GM20431 (cell line): ENCODE results near the gene TOLLIP.

ENCODE experiments used
- in situ Hi-C: fragments of 300-500 bp; cut with MseI, MboI; formaldehyde crosslinking; loops from one replicate; pipeline ENCODE4 v1.15.0; 2020; ENCODE audit warnings: low sequenced_read_pairs; ENCODE audit not compliant: unreplicated experiment

Gene TOLLIP

DNA sequence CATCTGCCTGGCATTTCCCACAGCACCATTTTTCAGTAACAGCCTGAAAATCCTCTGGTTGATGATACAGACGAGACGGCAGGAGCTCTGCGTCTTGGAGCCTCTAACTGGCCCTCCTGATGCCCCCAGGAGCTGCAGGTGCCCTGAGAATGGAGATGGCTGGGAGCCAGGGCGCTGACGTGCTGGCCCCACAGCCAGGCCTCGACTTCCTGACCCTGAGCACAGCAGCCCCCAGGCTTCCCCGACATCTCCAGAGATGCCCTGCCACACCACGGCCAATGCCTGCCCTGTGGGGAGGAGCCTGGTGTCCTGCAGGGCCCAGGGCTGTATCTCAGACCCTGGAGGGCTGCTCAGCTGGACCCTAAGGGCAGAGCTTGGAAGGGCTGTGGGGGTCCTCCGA lies 21.5 kb downstream of the TOLLIP start:
- in situ Hi-C loops = no loop called here

DNA sequence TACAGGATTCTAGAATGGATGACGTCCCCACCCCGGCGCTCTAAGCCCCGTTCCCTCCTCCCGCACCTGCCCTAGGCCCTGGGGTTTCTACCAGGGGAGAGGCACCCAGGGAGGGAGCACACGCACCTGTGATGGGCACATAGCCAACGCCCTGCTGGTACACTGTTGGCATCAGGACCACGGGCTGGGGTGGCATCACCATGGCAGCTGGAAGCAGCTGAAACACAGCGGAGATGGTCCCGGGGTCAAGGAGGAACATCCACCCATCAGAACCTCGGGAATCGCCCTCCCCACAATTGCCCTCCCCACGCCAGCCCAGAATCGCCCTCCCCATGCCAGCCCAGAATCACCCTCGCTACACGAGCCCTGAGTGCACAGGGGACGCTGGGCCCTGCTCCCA lies 23.6 kb downstream of the TOLLIP start:
- in situ Hi-C loops = no loop called here

DNA sequence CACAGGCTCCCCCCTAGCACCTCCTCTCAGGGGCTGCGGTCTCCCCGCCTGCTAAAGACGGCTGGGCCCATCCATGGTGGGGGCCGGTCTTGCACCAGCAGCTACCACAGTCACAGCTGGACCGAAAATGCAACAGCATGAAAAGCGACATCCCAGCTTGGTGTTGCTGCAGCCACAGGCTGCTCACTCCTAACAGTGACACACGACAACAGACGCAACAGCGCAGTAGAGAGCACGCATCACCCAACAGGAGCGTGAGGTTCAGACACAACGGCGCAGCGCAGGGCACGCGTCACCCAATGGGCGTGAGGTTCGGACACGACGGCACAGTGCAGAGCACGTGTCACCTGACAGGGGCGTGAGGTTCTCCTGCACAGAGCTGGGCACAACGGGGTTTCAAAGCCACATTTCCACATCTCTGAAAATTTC lies 24.1 kb downstream of the TOLLIP start:
- in situ Hi-C loops = no loop called here

DNA sequence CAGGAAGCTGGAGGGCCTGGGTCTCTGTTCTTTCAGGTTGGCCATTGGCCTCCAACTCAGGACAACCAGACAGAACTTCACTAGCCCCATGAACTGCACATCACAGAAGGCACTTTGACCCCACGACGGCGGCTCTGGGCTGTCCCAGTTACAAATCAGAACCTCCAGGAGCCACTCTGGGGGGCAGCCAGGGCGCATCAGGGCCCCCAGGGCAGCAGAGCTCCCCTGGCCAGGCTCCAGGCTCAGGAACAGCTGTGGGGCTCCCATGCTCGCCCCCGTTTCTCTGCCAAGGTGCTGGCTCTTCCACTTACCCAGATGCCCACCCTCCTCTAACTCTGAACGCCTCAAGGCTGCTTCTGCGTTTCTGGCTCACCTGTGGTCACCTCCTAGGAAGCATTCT lies 25.5 kb downstream of the TOLLIP start:
- in situ Hi-C loops = no loop called here

DNA sequence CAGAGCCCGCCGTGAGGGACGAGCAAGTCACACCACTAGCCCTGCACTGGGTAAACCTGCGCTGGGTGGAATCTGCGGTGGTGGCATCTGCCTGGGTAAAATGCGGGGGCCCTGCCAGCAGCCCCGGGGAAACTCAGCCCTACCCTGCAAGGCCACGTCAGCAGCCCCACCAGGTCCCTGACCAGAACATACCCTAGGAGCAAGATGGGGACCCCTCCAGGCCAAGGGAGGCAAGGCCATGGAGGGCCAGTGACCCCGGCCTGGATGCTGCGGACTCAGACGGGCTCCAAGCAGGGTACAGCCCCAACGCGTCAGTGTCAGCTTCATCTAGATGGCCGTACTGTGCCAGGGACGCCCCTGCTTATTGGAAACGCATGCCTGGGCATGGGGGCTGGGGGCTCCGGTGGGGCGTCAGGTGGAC lies 26.3 kb downstream of the TOLLIP start:
- in situ Hi-C loops = no loop called here

DNA sequence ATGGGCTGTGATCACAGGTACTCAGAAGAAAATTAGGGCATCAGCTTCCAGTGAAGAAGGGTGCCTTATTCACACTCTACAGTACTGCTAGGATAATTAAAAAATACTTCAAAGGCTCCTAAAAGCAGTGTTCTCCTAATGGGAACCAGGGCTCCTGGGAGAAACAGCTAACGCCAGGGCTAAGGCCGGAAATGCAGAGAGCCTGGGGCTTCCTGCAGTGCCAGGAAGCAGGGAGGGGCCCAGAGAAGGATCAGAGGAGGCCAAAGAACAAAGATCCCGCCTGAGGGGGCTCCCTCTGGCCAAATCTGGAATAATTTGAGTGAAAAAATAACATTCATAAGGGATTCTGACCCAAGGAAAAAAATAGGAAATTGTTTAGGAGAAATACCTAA lies 27.5 kb downstream of the TOLLIP start:
- in situ Hi-C loops = no loop called here

DNA sequence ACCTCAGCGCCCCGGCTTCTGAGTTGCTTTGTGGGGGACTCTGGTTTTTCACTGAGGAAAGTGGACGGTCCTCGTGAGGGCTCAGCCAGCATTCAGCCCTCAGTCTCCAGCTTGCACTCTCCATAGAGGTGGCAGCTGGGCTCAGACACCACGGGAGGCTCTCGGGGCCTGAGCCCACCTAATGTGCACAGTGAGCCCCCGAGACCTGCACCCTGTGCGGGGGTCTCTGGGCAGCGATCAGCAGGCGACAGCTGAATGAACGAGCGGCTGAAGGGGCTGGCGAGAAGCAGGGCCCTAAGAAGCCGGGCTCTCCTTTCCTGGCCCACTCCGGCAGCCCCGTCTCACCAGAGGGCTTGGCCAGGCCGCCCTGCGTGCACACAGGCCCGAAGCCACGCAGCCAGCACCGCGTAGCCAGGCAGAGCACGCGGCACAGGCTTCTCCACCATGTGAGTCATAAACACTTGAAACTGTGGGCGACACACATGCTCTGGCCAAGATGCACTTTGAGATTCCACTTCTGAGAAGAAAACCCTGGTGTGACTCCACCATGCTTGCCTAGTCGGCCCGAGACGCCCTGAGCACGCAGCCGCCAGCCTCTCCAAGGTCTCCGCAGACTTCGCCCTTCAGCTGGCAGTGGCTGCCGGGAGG lies 28.0 kb downstream of the TOLLIP start:
- in situ Hi-C loops = no loop called here

DNA sequence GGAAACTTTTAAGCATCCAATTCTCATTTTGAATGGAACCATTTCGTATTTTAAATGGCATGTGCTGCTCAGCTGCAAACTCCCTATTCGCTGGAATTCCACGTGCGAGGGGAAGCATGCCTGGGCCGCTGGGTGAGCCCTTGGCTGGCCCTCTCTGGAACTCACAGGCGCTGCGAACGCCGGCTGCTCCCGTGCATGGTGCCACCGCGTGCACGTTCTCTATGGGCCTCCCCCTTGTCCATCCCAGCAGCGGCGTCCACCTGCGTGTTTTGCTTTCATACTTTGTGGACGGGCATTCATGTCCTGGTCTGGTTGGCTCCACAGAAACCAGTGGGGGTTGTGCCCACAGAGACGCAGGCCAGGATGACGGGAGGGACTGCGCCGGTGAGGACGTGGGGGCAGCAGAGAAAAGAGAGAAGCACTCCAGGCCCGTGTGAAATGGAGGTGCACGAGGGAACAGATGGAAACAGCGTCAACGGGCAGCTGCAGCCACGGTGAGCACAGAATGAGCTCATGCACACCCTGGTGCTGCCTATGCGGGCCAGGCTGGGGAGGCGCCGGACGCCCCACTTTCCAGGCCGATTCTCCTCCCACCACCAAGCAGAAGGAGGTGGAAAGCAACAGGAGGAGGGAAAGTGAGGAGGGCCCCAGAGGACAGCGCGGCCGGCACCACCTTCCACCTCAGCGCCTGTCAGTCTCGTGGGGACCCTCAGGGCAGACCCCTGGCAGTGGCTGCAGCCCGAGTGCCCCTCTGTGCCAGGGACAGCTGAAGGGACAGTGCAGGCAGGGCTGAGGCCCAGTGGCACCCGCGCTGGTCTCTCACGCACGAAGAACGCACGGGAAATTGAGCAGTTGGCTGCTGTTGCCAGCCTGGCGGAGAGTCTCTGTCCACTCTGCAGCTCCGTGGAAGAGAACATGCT lies 29.1 kb downstream of the TOLLIP start:
- in situ Hi-C loops = no loop called here

DNA sequence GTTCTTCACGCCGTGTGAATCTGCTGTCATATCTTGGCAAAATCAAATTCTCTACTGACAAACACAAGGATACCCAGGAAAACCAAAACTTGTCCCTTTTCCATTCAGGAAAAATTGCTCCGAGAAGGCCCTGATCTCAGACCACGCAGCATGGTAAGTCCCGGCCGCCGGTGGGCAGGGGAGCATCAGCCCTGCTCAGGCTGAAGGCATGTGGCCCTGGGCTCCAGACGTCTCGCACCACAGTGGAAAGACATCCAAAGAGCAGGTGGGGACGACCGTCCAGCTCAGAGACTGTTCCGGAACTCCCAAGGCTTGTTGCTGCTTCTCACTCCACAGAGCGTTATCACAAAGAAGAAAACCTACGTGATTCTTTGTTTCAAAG lies 29.8 kb downstream of the TOLLIP start:
- in situ Hi-C loops = no loop called here

DNA sequence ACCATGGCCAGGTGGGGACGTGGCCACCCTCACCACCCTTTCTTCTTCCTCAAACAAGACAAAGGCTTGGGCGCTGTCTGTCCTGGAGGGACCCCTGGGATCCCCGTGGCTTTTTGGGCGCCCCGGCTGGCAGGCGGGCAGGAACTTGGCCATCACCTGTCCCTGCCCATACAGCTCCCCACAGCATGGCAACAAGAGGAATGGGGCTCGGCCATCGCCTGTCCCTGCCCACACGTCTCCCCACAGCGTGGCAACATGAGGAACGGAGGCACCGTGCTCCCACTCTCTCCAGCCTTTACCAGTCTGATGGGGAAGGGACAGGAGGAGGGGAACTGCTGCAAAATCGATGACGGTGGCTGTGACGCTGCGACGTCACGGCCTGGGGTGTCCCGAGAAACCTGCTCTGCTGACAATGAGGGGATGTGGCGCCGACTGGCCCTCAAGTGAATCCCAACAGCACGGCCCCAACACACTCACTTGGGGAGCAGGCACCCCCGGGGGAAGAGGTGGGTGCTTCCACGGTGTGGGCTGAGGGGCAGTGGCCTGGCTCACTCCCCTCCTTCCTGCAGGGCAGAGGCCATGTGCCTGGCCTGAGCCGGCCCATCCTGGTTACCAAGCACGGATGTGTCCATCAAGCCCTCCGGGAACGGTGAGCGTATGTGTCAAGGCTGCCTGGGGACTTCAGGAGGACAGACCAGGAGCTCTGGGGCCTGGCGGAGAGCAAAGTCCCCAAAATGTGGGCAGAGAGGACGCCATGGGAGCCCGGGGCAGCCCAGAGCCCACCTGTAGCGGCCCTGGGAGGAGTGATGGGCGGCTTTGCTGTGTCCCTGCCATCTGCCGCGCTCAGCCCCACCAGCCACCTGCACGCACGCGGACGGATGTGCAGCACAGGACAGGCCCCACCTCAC lies 30.4 kb downstream of the TOLLIP start:
- in situ Hi-C loops = no loop called here

DNA sequence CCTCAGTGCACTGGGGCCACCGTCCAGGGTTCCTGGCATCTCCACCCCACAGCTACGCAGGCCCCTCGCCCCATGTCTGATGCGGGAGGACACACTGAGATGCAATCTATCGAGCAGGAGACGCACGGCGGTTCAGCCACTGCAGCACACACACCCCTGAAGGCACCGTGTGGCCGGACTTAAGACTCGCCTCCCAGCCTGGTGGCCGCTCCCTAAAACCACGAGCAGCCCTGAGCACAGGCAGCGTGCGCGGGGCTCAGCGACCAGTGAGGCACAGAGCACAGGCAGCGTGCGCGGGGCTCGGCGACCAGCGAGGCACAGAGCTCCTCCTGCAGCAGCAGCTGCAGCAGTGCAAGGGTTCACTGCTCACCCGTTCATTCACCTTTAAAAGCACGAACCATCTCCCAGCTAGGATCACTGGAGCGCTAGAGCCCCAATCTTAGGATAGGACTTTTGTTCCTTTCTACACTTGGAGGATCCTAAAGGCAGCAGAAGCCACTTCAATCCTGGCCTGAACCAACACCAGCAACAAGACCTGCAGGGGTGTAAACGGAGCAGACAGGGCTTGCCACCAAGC lies 31.4 kb downstream of the TOLLIP start:
- in situ Hi-C loops = no loop called here

DNA sequence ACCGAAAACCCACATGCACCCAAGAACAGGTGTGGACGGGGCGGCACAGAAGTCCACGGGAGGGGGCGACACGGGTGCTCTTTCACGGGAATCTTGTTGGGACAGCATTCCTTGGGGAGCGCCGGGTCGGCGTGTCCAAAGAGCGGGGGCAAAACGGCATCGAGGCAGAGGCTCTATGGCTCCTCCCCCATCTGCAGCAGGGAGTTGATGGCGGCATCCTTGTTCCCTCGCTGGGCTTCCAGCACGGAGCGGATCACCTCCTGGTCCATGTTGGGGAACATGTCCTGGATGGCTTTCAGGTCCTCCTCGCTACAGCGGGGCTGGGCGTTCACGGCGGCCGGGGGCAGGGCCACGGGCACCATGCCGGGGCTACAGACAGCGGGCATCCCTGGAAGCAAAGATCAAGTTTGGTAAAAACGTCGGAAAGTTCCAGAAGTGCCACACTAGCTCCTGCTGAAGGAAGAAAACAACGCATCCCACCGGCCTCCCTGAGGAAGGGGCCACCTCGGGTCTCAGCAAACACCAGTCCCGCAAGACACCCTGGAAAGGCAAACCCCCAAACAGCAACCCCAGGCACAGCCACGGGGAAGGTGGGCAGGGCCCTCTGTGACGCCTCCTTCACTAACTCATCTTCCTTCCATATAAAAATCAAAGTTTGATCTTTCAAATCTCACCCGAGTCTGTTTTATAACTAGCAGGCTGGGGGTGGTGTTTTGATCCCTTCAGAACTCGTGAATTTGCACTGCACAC lies 32.4 kb downstream of the TOLLIP start:
- in situ Hi-C loops = no loop called here

DNA sequence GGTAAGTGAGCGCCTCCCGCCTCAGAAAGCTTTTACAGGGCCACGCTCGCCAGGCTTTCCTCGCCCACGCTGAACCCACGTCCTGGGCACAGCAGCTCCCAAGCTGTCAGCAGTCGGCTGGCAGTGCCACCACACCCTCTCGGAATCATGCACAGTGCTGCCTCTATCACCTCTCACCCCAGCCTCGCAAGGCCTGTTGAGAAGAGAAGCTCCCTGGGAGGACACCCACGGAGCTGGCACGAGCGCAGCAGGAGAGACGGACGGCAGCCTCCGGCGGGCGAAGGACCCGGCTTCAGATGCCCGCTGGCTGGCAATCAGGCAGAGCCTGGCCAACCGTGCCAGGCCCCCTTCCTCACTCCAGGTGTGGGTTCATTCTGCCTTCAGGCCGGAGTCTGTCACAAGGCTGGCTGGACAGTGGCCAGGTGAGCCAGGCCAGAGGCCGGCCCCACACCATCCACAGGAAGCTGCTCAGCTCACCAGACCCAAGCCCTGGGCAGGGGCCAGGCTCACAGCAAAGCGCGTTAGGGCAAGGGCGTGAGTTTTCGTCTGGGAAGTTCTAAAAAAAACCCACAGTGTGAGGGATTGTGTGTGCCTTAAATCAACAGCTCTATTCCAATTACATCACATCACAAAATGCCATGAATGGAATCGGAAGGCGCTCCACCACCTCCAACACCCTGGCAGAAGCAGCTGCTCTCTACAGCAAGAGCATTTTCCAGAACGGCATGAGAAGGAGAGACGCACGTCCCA lies 33.2 kb downstream of the TOLLIP start:
- in situ Hi-C loops = no loop called here

DNA sequence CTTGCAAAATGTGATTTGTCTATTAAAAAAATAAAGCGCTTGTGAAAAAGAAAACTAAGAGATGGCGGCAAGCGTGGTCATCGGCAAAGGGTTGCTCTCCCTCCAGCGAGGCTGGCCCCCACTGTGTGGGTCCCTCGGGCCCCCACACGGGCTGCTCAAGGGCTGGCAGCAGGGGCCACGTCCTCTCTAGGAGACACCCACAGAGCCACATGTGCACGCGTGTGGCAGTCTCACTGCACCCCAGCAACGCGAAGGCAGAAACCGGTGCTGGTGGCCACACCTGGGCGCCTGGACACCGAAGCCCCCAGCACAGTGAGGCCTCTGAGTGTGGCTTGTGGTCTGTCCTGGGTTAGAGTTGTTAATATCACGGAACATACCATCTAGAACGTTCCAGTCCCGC lies 34.4 kb downstream of the TOLLIP start:
- in situ Hi-C loops = no loop called here

DNA sequence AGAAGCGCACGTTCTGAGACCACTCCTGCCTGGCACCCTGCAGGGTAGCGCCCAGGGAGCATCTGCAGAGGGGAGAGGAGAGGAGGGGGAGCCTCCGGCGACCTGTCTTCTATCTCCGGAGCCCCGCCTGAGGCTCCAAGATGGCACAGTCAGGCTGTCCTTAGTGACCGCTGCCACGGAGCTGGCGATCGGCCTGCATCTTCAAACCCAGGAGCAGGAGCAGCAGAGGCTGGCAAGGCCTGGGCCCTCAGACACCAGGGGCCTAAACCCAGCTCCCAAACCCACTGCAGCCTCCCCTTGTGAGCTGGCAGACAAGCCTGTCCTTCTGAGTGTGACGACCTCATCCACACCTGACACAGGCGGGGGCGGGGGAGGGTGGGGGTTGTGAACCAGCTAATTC lies 34.9 kb downstream of the TOLLIP start:
- in situ Hi-C loops = no loop called here

DNA sequence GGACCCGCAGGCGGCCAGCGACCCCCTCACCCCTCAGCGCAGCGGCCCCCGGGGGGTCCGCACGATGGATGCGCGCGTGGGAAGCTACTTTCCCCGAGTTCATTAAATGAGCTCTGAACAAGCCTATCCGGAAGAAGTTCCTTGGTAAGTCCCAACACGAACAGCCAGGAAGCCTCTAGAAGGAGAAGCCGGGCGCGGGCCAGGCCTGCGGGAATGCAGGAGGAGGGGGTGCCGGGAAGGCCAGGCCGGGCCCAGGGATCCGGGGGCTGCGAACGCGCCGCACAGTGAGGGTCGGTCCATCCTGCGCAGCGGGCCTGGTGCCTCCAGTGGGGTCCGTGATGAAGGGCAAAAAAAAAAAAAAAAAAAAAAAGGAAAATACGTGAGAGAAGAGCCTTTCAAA lies 36.9 kb downstream of the TOLLIP start:
- in situ Hi-C loops = no loop called here

DNA sequence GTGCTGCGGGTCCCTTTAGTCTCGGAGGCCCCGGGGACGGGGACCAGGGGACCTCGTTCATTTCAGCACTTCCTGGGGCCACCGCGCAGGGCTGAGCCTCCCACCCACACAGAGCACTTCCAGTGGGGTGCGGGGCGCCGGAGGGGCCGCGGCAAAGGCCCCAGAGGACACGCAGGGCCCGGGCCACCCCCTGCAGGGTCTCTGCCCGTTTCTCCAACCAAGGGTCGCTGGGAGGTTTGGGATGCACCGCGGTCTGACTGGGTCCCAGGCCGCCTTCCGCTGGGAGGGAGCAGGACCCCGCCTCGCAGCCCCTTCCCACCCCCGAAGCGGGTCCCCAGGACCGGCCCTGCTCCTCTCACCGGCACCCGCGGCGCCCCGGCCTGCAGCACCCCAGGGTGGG lies 37.5 kb downstream of the TOLLIP start:
- in situ Hi-C loops = no loop called here

DNA sequence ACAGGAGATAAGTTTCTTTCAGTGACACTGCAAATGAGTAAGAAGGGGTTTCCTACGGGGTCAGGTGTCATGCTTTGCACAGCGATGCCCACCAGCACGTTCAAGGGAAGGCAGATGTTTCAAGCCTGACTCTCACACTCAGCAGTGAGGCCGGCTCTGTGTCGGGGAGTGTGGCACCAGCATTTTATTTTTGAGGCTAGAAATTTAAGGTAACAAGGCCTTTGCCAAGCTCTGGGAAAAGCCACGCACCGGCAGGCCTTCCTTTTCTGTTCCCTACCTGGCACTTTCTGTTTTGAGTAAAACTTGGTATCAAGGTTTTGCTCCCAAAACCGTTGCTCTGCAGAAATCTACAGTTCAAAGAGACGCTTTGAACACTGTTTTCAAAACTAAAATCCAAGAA lies 38.0 kb downstream of the TOLLIP start:
- in situ Hi-C loops = no loop called here

DNA sequence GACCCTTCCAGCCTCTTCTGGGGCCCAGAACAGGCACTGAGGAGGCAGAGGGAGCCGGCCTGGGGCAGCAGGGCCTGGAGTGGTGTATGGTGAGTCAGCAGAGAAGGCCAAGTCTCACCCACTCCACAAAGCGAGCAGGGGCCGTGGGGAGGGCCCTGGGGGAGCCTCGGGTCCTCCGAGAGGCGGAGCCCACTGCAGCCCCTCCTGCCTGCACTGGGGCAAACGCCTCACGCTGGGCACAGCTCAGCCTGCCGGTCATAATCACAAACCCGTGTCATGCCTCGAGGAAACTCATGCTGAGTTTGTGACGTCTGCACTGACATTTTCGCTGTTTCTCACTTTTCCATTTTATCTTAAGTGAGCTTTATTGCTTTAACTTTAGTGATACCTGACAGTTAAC lies 38.4 kb downstream of the TOLLIP start:
- in situ Hi-C loops = no loop called here
